ENCODE measurements around the gene SNX11.
A peak's percentile ranks its signal among the peaks of the same experiment; 100 is the strongest.
"Not testable (repeated sequence)": the region's sequence is repeated elsewhere in the genome, so short reads cannot be mapped to it uniquely, and the experiment has no call there.

The SNX11 gene, protein sequence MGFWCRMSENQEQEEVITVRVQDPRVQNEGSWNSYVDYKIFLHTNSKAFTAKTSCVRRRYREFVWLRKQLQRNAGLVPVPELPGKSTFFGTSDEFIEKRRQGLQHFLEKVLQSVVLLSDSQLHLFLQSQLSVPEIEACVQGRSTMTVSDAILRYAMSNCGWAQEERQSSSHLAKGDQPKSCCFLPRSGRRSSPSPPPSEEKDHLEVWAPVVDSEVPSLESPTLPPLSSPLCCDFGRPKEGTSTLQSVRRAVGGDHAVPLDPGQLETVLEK

DNA sequence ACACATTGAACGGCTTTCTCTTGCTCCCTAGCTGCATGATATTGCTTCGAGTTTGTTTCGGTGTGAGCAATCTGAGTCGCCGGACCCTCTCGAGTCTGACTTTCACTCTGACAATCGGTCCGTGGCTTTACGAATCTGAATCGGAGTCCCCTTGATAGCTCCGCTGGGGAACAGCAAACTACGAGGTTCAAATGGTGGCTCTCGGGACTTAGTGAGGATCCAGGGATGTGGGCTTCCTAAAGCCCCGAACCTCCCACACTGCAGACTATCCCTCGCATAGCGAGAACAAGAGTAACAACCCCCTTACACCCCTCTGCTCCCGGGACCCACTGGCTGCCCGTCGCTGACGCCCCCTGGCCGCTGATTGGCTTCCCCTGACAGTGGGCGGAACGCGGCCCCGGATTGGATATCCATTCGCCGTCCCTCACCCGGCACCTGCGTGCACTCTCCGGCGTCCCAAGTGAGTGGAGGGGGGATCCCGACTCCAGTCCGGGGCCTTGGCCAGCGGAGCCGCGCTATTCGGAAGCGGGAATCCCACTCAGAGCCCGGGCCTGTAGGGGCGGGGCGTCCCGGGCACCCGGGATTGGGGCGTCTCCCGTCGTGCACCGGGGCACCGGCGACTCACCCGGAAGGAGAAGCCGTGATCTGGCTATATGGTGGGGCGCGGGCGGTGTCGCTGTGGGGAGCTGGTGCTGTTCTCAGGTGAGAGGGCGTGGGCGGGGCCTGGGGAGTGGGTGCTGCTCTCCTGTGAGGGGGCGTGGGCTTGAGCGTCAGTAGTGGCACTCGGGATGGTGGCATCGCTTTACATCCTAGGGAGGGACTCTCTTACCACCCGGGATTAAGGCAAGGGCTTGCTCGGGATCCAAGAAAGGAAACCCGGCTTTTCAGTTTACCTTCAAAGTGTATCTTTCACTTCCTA is at the start of gene SNX11:
TSS of gene SNX11 (plus strand) at position 630 of the 919 bp plus-strand sequence. CDS start 4,278 bp downstream, outside the sequence.
- DNase-seq: peak; percentile 93 to 94

- no peak for DNase-seq
Observed at GRCh38 chr17:48058393-48059124, 49.0 kb upstream of the SNX11 start.

DNA sequence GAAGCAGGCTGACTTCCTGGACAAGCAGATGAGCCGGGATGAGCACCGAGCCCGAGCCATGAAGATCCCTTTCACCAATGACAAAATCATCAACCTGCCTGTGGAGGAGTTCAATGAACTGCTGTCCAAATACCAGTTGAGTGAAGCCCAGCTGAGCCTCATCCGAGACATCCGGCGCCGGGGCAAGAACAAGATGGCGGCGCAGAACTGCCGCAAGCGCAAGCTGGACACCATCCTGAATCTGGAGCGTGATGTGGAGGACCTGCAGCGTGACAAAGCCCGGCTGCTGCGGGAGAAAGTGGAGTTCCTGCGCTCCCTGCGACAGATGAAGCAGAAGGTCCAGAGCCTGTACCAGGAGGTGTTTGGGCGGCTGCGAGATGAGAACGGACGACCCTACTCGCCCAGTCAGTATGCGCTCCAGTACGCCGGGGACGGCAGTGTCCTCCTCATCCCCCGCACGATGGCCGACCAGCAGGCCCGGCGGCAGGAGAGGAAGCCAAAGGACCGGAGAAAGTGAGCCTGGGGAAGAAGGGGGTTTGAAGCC is 48.4 kb upstream of the SNX11 start:
- DNase-seq: no peak

- no peak for DNase-seq
Observed at GRCh38 chr17:48060249-48060648, 47.3 kb upstream of the SNX11 start.

DNA sequence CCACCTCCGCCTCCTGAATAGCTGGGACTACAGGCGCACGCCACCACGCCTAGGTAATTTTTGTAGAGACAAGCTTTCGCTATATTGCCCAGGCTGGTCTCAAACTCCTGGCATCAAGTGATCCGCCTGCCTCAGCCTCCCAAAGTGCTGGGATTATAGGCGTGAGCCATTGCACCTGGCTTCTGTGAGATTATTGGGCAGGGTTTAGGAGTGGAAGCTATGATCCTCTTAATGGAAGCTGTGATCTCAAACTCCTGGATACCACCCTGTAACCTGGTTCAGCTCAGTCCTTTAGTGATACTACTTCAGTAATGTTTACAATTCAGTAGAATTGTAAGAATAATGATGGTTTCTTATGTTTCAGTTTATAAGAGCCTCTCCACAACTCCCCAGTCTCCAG is 45.3 kb upstream of the SNX11 start:
- no peak for DNase-seq

DNA sequence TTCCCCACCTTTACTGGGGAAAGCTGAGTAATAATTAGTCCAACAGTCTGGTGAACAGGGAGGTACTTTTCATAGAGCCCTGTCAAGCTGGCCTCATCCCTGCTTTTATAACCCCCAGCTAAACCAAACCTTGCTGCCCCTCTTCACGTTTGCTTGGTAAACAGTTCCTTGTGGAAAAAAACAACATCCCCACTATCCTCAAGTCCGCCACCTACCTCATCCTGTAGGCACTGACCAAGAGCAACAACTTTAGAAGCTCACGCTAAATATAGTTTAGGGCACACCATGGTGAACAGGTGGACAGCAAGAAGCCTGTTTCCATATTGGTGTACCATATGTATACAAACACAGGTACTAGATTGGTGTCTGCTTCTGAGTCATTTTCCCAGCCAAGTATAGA is 42.9 kb upstream of the SNX11 start:
- DNase-seq: no peak

- DNase-seq: no peak
Observed at GRCh38 chr17:48066192-48066591, 41.4 kb upstream of the SNX11 start.

DNA sequence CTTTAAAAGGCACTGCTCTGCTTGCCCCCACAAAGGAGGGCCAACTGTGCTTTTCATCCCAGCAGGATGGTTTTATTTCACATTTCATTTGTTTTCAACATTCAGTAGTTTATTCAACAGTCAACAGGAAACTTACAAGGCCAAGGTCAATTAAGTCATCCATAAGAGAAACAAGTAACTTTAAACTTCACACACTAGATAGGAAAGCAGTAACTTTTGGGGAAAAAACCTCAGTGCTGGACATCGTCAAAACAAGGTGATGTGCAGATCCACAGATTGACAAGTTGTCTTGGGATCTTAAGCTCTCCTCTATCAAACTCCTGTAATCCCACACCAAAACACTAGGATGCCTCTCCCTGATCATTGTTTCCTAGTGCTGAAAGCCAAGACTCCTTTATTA is 40.9 kb upstream of the SNX11 start:
- DNase-seq: no peak

- no peak for DNase-seq
Observed at GRCh38 chr17:48067245-48067644, 40.3 kb upstream of the SNX11 start.

GRCh38 chr17:48067808-48068207 is 39.8 kb upstream of the SNX11 start:
- DNase-seq: not testable (repeated sequence)

DNA sequence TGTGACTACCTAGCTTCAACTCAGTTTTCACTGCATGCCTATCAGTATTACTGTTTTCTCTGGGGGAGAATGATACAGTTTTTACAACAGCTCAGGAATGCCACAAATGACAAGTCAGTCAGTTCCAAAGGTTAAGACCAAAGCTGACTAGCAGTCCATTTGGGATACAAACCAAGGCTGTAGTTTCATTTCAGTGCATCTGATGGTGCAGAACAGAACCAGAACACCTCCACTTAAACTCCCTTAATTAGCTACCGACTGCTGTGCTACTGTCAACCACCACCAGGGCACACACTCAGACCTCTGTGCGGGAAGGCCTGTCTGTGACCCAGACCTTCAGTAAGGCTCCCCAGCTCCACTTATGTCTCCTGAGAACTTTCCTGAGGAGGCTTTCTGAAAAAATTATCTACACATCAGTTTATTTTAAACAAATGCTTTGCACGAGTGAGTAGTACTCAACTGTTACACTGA is 39.0 kb upstream of the SNX11 start:
- DNase-seq: no peak

DNA sequence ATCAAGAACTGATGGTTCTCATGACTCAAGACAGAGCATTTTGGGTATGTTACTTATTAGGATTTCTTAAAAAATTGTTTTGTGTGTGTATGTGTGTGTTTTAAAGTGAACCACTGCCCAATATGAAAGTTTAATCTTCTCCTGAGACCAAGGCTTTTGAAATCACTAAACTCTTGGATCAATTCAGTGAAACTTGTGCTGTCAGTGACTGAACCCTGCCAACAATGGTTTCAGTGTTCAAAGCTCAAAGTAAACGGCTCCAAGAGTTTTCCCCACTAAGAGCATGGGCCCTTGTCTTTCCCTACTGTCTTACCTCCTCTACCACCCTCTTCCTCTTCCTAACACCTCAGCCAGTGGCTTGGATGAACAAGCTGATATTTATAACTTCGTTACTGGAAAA is 37.4 kb upstream of the SNX11 start:
- no peak for DNase-seq

GRCh38 chr17:48071654-48072053 is 35.9 kb upstream of the SNX11 start:
- DNase-seq: no peak

DNA sequence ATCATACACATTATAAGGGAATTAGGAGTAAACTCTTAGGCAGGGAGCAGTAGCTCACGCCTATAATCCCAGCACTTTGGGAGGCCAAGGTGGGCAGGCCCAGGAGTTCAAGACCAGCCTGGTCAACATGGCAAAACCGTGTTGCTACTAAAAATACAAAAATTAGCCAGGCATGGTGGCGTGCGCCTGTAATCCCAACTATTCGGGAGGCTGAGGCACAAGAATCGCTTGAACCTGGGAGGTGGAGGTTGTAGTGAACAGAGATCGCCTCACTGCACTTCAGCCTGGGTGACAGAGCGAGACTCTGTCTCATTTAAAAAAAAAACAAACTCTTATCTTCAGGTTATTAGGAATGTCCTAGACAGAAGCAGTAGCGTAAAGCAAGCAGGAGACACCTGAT is 34.8 kb upstream of the SNX11 start:
- DNase-seq: not testable (repeated sequence)

DNA sequence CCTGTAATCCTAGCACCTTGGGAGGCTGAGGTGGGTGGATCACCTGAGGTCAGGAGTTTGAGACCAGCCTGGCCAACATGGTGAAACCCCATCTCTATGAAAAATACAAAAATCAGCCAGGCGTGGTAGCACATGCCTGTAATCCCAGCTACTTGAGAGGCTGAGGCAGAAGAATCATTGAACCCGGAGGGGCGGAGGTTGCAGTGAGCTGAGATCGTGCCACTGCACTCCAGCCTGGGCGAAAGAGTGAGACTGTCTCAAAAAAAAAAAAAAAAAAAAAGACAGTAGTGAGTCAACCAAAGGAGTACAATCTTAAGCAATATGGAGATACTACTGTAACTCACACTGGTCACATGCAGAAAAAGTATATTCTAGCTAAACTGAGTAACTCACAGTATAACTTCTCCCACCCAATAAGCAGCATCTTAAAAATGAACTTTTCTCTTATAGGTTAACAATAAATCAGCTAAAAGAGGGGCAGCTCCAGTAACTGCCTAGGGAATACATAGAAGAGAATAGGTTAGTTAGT is 33.9 kb upstream of the SNX11 start:
- not testable (repeated sequence) for DNase-seq

DNA sequence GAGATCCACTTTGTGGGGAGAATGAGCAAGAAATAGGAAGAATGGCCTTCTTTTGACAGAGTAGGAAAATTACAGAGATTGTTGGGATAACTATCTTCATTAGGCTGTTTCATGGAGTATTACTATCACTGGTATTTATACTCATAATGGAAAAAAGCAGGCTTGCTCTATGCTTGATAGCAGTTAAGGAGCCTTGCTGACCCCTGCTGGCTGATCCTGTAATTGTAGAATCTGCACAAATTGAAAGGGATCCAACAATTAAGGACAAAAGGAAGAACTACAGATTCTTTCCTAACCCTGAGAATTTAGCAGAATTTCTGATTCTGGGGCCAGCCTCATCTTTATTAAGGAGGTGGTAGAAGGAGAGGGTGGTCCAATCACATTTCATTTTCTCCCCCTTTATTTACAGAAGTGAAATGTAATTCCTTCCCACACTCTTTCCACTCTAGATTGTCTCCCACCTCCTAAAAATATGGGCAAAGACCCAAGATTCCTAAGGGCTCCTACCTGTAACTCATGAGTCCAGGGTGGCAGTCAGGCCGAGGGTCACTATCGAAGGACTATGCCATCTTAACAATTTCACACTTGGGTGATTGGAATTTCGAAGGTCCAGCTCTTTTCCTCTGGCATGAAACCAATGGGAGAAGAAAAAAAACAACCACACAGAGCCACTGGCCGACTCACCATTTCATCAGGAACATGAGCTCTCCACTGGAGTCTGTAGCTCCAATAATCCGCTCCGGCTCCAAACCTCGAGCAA is 33.1 kb upstream of the SNX11 start:
- DNase-seq: peak; percentile 71 to 82

- not testable (repeated sequence) for DNase-seq
Observed at GRCh38 chr17:48077152-48077551, 30.4 kb upstream of the SNX11 start.

- DNase-seq: no peak
Observed at GRCh38 chr17:48081858-48082257, 25.7 kb upstream of the SNX11 start.

GRCh38 chr17:48084932-48085331 is 22.6 kb upstream of the SNX11 start:
- DNase-seq: no peak

- no peak for DNase-seq
Observed at GRCh38 chr17:48093341-48094045, 14.1 kb upstream of the SNX11 start.

- no peak for DNase-seq
Observed at GRCh38 chr17:48095611-48096010, 12.0 kb upstream of the SNX11 start.
